Measurements from ENCODE around the gene NSG1.

Gene NSG1

DNA sequence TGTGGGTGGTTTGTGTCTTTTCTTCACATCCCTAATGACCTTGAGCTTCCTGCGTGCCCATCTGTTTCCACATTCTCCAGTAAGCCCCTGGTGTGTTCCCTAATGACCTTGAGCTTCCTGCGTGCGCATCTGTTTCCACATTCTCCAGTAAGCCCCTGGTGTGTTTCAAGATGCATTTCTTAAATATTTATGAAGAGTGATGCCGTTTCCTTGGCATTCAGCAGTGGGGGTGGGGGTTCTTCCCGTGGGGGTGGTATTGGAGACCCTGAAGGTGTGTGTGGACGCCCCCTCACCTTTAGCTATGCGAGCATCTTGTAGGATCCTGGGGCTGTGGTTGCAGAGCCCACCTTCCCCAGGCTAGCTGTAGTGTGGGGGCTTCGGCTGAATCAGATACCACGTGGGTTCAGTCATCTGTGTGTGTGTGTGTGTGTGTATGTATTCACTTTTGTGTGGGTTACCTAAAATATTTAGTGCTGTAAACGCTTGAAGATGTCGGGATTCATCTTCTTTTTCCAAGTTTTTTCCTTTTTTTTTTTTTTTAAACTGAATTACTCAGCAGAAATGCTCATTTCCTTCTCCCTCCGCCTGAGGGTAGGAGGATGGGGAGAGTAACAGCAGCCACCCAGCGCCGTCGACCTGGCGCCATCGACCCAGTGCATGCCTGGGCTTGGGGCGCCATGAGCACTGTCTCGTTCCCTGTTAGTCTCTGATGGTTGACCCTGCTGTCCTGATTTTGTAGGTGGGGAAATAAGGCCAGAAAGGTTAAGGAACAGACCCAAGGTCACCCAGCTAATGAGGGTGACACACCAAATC, 9.9 kb downstream of the NSG1 start:
- no peak for DNase-seq

DNA sequence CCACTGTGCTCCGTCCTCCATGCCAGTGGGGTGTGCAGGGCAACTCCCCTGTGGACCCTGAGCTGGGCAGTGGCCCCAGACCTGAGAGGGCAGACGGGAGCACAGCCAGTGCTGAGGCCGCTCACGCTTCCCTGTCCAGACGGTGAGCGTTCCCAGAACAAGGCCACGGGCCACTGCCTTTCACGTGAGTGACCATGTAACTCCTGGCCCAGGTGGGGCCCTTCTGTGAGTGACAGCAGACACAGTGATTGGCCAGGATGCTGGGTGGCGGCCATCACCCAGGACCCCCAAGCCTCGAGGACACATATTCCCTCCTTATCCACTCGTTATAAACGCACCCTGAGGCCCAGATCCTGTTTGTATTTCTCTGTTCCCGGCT, 10.5 kb downstream of the NSG1 start:
- no peak for DNase-seq

DNA sequence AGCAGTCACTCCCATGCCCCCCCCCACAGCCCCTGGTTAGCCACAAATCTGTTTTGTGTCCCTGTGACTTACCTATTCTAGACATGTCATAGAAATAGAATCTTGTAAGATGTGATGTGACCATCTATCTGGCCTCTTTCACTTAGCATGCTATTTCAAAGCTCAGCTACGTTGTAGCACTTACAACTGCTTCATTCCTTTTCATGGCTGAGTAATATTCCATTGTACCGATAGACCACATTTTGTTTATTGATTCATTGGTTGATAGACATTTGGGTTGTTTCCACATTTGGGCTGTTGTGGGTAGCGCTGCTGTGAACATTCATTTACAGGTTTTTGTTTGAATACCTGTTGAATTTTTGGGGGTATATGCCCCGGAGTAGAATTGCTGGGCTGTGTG, 11.5 kb downstream of the NSG1 start:
- no peak for DNase-seq

DNA sequence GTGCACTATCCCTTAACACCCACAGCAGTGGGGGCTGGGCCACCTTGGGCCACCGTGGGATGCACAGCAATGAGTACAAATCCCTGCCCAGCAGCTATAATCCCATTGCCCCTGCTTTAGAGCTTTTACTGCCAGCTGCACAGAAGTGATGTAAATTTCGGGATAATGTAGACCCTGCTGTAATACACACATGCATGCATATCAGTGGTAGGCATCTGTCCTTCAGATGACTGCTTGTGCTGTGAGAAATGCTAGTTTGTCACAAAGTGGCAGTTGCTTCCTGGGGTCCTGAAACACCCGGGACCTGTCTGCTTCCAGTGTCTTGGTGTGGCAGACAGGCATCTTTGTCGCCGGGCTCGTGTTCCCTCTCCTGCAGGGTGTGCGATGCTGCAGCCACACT, 14.1 kb downstream of the NSG1 start:
- DNase-seq = no peak

DNA sequence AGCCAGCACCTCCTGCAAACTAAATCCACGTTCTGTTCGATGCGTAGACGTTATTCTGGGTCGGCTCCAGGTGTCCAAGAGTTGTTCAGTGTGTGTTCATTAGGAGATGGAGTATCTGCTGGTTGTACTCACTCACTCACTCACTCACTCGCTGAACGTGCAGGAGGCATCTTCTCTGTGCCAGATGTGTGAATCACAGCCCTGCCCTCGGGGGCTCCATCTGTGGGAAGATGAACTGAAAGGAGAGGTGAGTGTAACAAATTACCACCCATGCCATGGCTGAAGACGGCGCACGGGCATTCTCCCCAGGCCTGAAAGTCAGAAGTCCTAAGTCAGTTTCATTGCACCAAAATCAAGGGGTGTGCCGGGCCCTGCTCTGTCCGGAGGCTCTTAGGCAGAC, 16.1 kb downstream of the NSG1 start:
- no peak for DNase-seq

DNA sequence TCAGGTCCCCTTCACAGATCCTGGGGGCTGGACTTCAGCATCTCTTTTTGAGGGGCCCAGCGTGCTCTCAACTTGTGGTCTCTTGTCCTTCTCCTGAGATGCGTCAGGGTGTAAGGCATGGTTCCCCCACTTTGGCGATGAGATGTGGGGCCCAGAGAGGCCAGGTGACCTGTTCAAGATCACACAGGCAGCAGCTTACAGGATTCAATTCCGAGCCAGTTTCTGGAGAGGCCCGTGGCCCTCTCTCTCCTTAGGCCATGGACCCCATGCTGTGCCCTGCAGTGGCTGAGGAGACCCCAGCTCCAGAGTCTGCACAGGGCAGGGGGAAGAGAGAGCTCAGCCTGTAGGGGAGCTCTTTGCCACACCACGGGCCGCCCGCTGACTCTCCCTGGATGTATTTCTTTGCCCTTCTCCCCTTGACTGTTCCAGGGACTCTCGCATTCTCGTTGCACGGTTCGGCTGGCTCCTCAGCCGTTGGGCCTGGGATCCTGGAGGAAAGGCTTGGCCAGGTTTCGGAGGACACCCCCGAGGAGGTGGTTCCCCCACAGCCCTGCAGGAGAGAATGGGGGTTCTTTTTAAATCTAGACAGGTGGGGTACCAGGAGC, 18.6 kb downstream of the NSG1 start:
- no peak for DNase-seq

DNA sequence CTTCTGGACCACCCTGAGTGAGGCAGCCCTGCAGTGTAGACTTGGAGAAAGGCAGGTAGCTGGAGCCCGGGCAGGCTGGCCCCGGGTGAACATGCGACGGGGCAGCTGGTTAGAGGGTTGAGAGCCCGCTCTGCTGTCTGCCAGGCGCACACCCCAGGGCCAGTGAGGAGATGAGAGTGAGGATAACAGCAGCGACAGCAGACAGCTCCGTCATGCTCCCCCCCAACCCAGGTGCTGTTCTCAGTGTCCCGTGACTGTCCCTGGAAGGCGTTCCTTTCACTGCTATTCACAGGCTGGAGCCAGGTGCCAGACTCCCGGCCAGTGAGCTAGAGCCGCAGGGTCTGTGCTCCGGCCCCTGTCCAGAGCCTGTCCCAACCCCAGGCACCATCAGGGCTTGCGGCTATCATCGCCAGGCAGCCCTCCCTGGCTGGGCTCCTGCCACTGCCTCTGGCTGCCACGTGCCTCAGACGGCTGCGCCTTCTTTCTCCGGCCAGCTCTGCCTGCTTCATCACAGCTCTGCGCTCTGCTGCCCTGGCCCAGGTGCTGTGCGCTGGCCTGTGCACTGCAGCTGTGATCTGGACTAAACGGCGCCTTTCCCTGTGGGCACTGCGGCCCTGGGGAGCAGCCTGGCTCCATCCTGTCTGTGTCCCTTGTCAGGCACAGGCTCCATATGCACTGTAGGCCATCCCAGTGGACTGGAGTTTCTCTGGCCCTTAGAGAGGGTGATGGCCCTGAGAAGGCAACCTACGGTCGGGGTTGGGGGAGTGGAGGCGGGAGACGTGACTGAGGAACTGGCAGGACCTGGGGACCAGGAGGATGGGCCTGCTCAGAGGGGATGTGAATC, 19.8 kb downstream of the NSG1 start:
- DNase-seq = no peak

DNA sequence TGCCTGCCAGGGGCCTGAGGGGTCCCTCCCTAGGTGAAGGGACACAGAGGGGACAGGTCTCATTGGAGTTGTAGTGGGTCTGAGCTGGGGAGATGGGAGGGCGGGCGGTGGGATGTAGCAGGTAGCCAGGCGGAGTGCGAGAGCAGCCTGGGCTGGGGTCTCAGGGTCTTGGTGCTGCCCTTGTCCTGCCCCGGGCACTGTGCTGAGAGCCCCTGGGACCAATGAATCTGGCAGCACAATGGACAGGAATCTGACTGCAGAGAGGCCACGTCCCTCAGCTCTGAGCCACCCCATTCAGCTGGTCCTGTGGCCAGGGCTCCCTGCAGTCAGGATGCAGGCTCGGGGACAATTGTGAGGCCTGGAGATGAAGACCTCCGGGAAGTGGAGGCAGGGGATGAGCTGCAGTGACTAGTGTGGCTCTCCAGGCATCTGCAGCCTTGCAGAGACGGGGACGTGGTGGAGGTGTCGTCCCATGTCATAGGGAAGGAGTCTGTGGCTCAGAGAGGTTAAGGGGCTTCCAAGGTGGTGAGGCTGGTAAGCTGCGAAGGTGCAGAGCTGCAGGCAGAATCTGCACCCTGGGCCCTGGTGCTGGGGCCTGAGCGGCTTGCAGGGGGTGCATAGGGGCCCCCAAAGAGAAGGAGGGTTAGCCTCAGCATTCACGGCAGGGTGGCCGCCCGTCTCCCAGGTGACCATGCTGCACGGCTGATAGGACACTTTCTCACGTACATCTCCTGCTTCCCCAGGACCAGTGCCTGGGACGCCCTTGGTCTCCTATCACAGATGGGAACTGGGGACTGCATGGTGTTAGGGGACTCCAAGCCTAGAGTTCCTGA, 20.6 kb downstream of the NSG1 start:
- DNase-seq = no peak

DNA sequence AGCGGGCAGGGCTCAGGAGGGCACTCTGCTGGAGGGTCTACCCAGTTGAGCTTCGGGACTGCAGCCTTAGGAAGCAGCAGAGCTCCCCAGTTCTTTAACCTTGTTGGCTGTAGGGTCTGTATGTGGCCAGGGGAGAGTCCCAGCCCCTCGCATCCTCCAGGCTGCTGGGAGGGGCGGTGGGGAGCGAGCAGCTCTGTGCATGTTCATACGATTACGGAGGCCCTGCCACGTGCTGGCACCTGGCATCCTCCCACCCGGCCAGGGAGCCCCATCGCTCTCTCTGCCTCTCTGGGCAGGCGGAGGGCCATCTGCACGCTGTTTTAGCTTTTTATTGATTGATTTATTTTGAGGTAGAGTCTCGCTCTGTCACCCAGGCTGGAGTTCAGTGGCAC, 21.2 kb downstream of the NSG1 start:
- no peak for DNase-seq

DNA sequence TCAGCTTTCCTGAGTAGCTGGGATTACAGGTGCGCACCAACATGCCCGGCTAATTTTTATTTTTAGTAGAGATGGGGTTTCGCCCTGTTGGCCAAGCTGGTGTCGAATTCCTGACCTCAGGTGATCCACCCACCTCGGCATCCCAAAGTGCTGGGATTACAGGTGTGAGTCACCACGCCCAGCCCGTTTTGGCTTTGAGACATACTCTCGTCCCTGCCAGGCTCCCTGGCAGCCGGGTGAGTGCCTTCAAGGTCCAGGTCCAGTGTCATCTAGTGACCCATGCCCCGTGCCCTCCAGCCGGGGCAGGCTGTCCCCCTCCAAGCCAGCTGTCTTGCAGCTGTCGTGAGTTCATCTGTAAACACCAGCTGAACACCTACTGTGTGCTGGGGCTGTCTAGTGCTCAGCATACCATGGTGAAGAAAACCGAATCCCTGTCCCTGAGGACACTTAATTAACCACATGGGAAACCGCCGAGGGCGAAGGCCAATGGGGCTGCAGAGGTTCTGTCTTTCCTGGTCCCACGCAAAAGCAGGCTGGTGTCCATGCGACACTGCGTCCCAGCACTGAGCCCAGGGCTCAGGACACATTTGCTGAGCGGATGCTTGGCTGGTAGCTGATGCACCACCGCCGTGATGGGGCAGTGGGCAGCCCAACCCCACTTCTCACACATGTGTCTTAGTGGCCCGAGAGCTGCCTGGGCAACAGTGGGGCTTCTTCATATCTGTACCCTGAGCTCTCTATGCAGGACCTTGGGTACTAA, 21.9 kb downstream of the NSG1 start:
- no peak for DNase-seq

DNA sequence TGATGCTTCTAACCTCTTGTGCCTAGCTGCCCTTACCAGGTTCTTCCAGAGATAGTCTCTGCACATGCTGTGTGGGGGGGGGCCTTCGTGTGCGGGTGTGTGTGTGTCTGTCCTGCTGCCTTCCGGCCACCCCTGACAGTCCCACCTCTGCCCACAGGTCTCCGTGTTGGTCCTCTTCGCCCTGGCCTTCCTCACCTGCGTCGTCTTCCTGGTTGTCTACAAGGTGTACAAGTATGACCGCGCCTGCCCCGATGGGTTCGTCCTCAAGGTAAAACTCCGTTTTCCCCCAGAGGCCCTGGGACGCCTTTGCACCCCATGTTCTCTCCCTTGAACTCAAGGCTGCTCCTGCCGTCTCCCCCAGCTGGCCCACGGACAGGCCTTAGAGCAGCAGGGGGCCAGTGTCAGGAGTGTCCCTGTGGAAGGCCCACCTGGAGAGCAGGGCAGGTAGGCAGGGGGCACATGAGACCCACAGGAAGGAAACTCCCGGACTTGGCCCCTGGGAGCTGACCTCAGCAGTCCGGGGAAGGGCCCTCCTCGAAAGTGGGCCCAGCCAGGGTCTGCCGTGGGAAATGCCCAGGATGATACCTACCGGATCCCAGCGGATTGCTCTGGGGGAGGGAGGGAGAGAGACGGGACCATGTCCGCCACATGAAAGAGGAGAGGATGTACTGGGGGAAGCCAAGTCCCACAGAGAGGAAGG, 22.7 kb downstream of the NSG1 start:
- no peak for DNase-seq

DNA sequence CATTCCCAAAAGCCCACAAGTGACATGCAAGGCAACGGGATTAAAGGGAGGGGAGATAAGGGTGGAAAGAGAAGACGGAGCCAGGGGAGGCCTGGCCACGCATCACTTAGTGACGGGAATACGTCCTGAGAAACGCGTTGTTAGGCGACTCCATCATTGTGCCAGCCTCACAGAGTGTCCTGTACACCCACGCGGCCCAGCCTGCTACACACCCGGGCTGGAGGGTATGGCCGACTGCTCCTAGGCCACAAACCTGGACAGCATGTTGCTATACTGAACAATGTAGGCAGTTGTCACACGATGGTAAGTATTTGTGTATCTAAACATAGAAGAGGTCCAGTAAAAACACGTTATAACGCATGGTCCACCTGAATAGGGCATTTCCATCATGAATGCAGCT, 23.4 kb downstream of the NSG1 start:
- no peak for DNase-seq

DNA sequence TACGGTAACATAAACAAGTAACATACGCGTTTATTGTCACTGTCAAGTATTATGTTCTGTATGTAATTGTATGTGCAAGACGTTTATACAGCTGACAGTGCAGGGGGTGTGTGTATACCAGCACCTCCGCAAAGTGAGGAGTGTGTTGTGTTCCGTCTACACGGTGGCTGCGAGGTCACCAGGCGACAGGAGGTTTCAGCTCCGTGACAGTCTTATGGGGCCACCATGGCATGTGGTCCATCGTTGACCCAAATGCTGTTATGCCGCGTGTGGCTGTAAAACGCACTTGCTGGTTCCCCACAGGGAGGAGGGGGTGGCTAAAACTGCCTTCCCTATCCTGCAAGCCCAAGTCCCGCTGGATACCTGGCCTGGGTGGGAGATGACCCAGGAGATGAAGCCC, 25.0 kb downstream of the NSG1 start:
- no peak for DNase-seq

DNA sequence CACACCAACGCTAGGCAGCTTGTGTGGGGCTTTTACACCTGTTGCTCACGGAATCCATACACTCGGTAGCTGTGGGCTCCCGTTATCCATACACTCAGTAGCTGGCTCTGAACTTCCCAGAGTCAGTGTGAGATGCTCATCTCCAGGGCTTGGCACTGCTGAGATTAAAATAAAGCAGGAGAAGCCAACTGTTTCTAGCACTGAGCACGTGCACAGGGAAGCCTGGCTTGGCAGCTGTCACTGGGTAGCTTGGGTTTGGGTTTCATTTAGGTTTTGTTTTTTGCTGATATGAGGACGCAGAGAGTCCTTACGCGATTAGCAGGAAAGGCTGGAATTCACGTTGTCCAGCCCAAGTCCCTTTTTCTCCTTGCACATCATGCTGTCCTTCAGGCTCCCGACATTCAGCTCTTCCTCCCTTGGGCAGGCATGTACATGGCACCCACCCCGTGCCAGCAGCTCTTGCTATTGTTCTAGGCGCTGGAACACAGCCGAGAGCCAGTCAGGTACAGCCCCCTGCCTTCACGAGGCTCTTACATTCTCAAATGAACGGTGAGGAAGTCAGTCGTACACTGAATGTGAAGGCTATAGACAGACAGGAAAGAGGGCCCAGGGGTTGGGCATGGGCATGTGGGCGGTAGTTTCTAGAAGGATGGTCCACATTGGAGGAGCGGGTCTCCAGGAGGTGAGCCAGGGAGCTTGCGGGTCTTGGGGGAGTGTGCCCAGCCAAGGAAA, 25.9 kb downstream of the NSG1 start:
- no peak for DNase-seq

DNA sequence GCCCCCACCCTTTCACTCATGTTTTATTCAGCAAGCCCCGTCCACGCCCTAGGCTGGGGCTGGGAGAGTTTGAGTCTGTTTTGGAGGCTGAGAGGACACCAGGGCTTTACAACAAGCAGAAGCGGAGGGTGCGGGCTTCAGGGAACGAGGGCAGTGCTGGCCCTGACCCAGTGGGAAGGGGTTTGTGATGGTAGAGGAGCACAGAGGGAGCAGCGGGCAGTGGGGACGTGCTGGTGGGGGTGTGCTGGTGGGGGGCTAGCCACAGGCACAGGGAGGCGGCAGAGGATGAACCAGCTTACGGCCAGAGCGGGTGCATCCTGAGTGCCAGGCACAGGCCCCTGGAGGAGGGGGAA, 26.4 kb downstream of the NSG1 start:
- no peak for DNase-seq

DNA sequence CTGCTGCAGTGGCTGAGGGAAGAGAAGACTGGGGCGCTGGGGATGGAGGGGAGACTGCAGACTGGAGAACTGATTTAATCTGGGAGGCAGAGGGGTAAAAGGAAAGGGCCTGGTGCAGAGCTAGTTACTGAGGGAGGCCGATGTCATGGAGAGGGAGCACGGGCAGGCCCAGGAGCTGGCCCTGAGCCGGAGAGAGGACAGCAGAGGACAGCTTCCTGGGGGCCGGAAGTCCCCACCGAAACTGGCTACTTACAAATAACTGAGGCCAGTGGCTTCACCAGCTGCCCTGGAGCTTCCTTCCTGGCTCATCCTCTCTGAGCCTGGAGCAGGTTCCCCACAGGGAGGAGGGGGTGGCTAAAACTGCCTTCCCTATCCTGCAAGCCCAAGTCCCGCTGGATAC, 26.9 kb downstream of the NSG1 start:
- no peak for DNase-seq

DNA sequence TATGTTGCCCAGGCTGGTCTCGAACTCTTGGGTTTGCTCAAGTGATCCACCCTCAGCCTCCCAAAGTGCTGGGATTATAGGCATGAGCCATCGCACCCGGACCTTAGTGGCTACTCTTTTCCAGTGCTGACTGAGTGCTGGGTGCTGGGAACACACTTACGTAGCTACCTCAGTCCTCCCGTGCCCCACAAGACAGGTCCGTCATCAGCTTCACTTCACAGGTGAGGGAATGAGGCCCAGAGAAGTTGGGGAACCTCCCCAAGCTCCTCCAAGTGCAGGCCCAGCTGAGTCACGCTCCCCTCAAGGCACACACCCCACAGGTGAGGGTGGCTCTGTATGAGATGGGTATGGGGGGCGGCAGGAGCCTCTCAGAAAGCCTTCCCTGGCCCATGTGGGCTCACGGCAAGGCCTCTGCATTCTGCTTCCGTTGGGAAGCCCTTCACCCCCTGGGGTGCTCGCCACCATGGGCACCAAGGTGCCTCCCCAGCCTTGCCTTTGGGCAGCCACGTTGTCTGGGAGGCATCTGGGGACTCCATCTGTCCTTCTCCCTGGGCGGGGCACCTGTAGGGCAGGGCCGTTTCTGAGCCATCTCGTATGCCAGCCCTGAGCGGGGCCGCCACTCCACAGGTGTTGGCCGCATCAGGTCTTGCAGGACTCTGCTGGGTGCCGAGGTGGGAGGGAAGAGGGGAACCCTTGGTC, 28.4 kb downstream of the NSG1 start:
- no peak for DNase-seq

DNA sequence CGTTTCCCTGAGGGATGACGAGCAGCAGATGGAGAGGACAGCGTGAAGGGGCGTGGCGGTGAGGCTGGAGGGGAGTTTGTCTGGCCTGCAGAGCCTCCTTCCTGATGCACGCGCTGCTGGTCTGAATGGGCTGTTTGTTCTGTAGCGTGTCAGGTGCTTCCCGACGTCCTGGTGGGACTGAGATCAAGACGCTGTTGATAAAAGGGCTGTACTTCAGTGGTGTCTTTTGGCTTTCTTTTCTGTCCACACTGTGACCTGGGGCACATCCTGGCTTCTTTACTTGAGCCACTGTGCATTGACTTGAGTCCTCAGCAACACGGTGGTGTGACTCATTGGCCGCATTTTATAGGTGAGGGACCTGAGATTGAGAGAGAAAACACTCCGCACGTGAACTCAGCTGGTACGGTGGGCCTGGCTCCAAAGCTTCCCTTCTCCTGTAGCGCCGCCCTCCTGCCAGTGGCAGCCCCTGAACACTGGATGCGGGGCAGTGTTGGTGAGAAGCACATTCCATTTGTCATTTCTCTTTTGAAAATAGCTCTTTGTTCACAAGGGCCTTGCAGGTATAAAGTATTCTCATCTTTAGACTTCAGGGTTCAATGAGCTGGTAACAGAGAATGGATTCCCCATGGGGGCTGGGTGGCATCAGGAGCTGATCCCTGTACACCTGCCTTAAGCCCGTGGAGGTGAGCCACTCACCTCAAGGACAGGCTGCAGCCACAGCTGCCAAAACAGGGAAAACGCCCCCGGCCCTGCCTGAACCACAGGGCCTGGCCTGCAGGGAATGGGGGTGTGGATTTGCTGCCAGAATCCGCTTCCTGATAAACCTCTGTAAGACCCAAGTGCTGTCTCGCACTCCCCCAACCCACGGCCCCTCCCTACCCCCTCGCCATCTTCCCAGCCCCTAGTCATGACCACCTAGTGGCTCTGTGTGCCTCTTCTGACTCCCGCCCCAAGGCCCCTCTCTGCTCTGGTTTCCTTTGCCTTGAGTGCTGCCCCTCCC, 29.2 kb downstream of the NSG1 start:
- DNase-seq = no peak

DNA sequence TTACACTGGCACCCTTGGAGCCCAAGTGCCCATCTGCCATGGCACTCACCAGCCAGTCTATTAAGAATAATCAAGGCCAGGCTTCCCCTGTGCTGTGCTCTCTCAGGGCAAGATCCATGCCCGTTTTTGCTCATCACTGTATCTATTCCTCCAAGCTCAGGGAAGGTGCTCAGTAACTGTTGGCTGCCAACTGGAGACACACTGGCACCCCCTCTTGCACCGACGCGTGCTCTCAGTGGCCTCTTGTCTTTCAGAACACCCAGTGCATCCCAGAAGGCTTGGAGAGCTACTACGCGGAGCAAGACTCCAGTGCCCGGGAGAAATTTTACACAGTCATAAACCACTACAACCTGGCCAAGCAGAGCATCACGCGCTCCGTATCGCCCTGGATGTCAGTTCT, 30.1 kb downstream of the NSG1 start:
- no peak for DNase-seq

Data from central memory CD4-positive, alpha-beta T cell (primary cell).